Measurements from ENCODE around the gene POLE3. TPM values are rescaled to one million over a fixed set of nuclear protein-coding genes. Genes with fewer than 3 reads are reported as not detected.
"Not testable (repeated sequence)": the region's sequence is repeated elsewhere in the genome, so short reads cannot be mapped to it uniquely, and the experiment has no call there.

POLE3 gene
- total and polyA plus RNA-seq, 2 experiments from 2014 or later: 39.2 to 81.3 TPM

- TF ChIP-seq, protein P1, sequence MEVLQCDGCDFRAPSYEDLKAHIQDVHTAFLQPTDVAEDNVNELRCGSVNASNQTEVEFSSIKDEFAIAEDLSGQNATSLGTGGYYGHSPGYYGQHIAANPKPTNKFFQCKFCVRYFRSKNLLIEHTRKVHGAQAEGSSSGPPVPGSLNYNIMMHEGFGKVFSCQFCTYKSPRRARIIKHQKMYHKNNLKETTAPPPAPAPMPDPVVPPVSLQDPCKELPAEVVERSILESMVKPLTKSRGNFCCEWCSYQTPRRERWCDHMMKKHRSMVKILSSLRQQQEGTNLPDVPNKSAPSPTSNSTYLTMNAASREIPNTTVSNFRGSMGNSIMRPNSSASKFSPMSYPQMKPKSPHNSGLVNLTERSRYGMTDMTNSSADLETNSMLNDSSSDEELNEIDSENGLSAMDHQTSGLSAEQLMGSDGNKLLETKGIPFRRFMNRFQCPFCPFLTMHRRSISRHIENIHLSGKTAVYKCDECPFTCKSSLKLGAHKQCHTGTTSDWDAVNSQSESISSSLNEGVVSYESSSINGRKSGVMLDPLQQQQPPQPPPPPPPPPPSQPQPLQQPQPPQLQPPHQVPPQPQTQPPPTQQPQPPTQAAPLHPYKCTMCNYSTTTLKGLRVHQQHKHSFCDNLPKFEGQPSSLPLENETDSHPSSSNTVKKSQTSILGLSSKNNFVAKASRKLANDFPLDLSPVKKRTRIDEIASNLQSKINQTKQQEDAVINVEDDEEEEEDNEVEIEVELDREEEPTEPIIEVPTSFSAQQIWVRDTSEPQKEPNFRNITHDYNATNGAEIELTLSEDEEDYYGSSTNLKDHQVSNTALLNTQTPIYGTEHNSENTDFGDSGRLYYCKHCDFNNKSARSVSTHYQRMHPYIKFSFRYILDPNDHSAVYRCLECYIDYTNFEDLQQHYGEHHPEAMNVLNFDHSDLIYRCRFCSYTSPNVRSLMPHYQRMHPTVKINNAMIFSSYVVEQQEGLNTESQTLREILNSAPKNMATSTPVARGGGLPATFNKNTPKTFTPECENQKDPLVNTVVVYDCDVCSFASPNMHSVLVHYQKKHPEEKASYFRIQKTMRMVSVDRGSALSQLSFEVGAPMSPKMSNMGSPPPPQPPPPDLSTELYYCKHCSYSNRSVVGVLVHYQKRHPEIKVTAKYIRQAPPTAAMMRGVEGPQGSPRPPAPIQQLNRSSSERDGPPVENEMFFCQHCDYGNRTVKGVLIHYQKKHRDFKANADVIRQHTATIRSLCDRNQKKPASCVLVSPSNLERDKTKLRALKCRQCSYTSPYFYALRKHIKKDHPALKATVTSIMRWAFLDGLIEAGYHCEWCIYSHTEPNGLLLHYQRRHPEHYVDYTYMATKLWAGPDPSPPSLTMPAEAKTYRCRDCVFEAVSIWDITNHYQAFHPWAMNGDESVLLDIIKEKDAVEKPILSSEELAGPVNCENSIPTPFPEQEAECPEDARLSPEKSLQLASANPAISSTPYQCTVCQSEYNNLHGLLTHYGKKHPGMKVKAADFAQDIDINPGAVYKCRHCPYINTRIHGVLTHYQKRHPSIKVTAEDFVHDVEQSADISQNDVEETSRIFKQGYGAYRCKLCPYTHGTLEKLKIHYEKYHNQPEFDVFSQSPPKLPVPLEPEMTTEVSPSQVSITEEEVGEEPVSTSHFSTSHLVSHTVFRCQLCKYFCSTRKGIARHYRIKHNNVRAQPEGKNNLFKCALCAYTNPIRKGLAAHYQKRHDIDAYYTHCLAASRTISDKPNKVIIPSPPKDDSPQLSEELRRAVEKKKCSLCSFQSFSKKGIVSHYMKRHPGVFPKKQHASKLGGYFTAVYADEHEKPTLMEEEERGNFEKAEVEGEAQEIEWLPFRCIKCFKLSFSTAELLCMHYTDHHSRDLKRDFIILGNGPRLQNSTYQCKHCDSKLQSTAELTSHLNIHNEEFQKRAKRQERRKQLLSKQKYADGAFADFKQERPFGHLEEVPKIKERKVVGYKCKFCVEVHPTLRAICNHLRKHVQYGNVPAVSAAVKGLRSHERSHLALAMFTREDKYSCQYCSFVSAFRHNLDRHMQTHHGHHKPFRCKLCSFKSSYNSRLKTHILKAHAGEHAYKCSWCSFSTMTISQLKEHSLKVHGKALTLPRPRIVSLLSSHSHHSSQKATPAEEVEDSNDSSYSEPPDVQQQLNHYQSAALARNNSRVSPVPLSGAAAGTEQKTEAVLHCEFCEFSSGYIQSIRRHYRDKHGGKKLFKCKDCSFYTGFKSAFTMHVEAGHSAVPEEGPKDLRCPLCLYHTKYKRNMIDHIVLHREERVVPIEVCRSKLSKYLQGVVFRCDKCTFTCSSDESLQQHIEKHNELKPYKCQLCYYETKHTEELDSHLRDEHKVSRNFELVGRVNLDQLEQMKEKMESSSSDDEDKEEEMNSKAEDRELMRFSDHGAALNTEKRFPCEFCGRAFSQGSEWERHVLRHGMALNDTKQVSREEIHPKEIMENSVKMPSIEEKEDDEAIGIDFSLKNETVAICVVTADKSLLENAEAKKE (CRISPR knock-in tag; IDR thresholded peaks at IDR 0.05): no peak
- TF ChIP-seq, protein P2, sequence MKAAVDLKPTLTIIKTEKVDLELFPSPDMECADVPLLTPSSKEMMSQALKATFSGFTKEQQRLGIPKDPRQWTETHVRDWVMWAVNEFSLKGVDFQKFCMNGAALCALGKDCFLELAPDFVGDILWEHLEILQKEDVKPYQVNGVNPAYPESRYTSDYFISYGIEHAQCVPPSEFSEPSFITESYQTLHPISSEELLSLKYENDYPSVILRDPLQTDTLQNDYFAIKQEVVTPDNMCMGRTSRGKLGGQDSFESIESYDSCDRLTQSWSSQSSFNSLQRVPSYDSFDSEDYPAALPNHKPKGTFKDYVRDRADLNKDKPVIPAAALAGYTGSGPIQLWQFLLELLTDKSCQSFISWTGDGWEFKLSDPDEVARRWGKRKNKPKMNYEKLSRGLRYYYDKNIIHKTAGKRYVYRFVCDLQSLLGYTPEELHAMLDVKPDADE (IDR thresholded peaks at IDR 0.05): no peak
- TF ChIP-seq EZH2 (IDR thresholded peaks at IDR 0.05; ENCODE audit: low read depth, unreplicated experiment) (no peak), POLR2AphosphoS5 (IDR thresholded peaks at IDR 0.05; ENCODE audit: low read depth) (no peak)
Measured at GRCh38 chr9:113380869-113381378, 29.6 kb downstream of the POLE3 start (continued).

DNA sequence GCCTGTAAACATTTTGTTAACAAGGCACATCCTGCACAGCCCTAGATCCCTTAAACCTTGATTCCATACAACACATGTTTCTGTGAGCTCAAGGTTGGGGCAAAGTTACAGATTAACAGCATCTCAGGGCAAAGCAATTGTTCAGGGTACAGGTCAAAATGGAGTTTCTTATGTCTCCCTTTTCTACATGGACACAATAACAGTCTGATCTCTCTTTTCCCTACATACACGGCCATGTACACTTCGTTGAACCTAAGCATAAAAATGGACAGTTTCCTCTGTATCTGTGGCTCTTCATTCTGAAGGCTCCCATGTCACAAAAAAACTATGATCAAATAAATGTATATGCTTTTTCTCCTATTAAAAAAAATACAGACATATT is 30.7 kb downstream of the POLE3 start:
- H4K20me1 ChIP-seq (replicated peaks; ENCODE audit: insufficient read depth); H3K27me3 ChIP-seq (ENCODE audit: insufficient read depth); H3K4me3 Mint-ChIP-seq; H3K79me2 ChIP-seq (replicated peaks; ENCODE audit: insufficient read depth); H3K9me2 ChIP-seq (ENCODE audit: insufficient read depth); DNase-seq (ENCODE audit: low spot score); H3K36me3 Mint-ChIP-seq (ENCODE audit: low read depth); H2AFZ ChIP-seq; ATAC-seq; H3K27ac Mint-ChIP-seq; H3K4me1 ChIP-seq (ENCODE audit: insufficient read depth); H3K9me3 Mint-ChIP-seq; H3K27me3 Mint-ChIP-seq (ENCODE audit: insufficient read depth, low read depth, poor library complexity); H3F3A ChIP-seq (replicated peaks; ENCODE audit: low read depth); H3K36me3 ChIP-seq (ENCODE audit: insufficient read depth); H3K27ac ChIP-seq (ENCODE audit: low read depth); H3K4me2 ChIP-seq; H3K4me3 ChIP-seq: not testable (repeated sequence)
- peaks cover 14% of the 10 kb centered on the region for H3K4me1 Mint-ChIP-seq

DNA sequence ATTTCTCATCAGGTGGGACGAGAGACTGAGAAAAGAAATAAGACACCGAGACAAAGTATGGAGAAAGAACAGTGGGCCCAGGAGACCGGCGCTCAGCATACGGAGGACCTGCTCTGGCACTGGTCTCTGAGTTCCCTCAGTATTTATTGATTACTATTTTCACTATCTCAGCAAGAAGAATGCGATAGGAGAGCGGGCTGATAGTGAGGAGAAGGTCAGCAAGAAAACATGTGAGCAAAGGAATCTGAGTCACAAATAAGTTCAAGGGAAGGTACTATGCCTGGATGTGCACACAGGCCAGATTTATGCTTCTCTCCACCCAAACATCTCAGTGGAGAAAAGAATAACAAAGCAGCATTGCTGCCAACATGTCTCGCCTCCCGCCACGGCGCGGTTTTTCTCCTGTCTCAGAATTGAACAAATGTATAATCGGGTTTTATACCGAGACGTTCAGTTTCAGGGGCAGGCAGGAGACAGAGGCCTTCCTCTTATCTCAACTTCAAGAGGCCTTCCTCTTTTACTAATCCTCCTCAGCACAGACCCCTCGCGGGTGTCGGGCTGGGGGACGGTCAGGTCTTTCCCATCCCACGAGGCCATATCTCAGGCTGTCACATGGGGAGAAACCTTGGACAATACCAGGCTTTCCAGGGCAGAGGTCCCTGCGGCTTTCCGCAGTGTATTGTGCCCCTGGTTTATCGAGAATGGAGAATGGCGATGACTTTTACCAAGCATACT is 31.2 kb downstream of the POLE3 start:
- H3K36me3 Mint-ChIP-seq (ENCODE audit: low read depth); H2AFZ ChIP-seq; DNase-seq (ENCODE audit: low spot score); H3K4me3 ChIP-seq; H3K36me3 ChIP-seq (ENCODE audit: insufficient read depth); H3K27ac ChIP-seq (ENCODE audit: low read depth); H3K4me3 Mint-ChIP-seq; H3K27ac Mint-ChIP-seq; H3K9me2 ChIP-seq (ENCODE audit: insufficient read depth); H4K20me1 ChIP-seq (replicated peaks; ENCODE audit: insufficient read depth); ATAC-seq; H3K4me2 ChIP-seq; H3K4me1 ChIP-seq (ENCODE audit: insufficient read depth); H3K27me3 ChIP-seq (ENCODE audit: insufficient read depth); H3K79me2 ChIP-seq (replicated peaks; ENCODE audit: insufficient read depth); H3K9me3 Mint-ChIP-seq; H3F3A ChIP-seq (replicated peaks; ENCODE audit: low read depth); H3K27me3 Mint-ChIP-seq (ENCODE audit: insufficient read depth, low read depth, poor library complexity): not testable (repeated sequence)
- peaks cover 14% of the 10 kb centered on the region for H3K4me1 Mint-ChIP-seq
